HepG2 (cell line): ENCODE measurements around the gene MEX3A. TPM values are rescaled to one million over a fixed set of nuclear protein-coding genes. Genes with fewer than 3 reads are reported as not detected.

Source experiments
- ATAC-seq: fragments of 200-7000 bp; cut with Tn5 transposase; 3 replicates; pipeline ENCODE4 v1.9.1; 2020; ENCODE audit warnings: mild to moderate bottlenecking, moderate library complexity
- BruUV-seq: library from RNA; stranded (reverse); fragments of 400-500 nt; replicated peaks from 2 replicates; lab custom pipeline; 2021; lab: Mats Ljungman, UMichigan
- CTCF ChIA-PET: fragments of 300-600 bp; formaldehyde crosslinking; extraction: SDS; loops from one replicate; lab custom pipeline; 2021; ENCODE audit warnings: low total read pairs, inconsistent platforms, low intra/inter-chr PET ratio; lab: Yijun Ruan, JAX
- POLR2A ChIA-PET: fragments of 350-600 bp; sonication (Branson Sonifier 250); formaldehyde crosslinking; loops from one replicate; lab custom pipeline; 2020; ENCODE audit warnings: antibody characterized with exemption, inconsistent platforms; lab: Yijun Ruan, JAX
- DNase-seq: peaks from one replicate; pipeline ENCODE4 v3.0.0-alpha.2; 2015; ENCODE audit warnings: low spot score
- FAIRE-seq: peaks from 3 replicates; lab custom pipeline; 2011; peaks lifted over from hg19 to GRCh38; lab: Jason Lieb, UNC
- H2AFZ ChIP-seq: one replicate; pipeline ENCODE4 v1.6.1; 2011; ENCODE audit warnings: low read length, inconsistent platforms
- H3K27ac ChIP-seq: fragments of 300-600 bp; 3 replicates; pipeline ENCODE4 v1.8.0; 2011; ENCODE audit warnings: mixed run types, mild to moderate bottlenecking, mixed read lengths, low read length, inconsistent platforms; ENCODE audit not compliant: insufficient read depth; ENCODE audit errors: extremely low read length
- H3K27me3 ChIP-seq, 2 experiments: fragments of 200-600 bp in 1 of 2; 2 replicates in 1 of 2; 3 replicates in 1 of 2; pipeline versions ENCODE4 v1.6.0 to v1.8.0; 2011; ENCODE audit warnings: low read length in 2 of 2, mild to moderate bottlenecking in 2 of 2, moderate library complexity in 2 of 2, inconsistent platforms in 1 of 2; ENCODE audit not compliant: insufficient read depth in 2 of 2, control insufficient read depth in 1 of 2
- H3K36me3 ChIP-seq, 2 experiments: fragments of 200-600 bp in 1 of 2; replicated peaks in 1 of 2; 2 replicates in 1 of 2; 3 replicates in 1 of 2; pipeline versions ENCODE4 v1.5.1 to v1.8.0; 2011; ENCODE audit warnings: low read length in 2 of 2, inconsistent platforms in 1 of 2; ENCODE audit not compliant: insufficient read depth in 2 of 2, control insufficient read depth in 1 of 2
- H3K4me1 ChIP-seq: 2 replicates; pipeline ENCODE4 v1.5.1; 2012; ENCODE audit warnings: low read length, inconsistent platforms; ENCODE audit not compliant: insufficient read depth
- H3K4me2 ChIP-seq: 2 replicates; pipeline ENCODE4 v1.6.0; 2011; ENCODE audit warnings: low read depth, low read length, inconsistent platforms
- H3K4me3 ChIP-seq, 3 experiments: fragments of 200-600 bp in 1 of 3; sonication (generic), shearing (Covaris generic) in 1 of 3; replicated peaks in 1 of 3; 2 replicates each; pipeline ENCODE4 v1.5.1; 2011 to 2016; ENCODE audit warnings: low read length in 3 of 3, inconsistent platforms in 2 of 3, low read depth in 2 of 3, mild to moderate bottlenecking in 2 of 3, control low read depth in 1 of 3, mixed read lengths in 1 of 3; ENCODE audit not compliant: insufficient read depth in 1 of 3
- H3K79me2 ChIP-seq: one replicate; pipeline ENCODE4 v1.6.1; 2011; ENCODE audit warnings: low read length, inconsistent platforms; ENCODE audit not compliant: insufficient read depth
- H3K9ac ChIP-seq: 2 replicates; pipeline ENCODE4 v1.6.0; 2011; ENCODE audit warnings: mild to moderate bottlenecking, low read depth, low read length, inconsistent platforms; ENCODE audit not compliant: insufficient read depth
- H3K9me3 ChIP-seq: 2 replicates; pipeline ENCODE4 v1.5.1; 2012; ENCODE audit warnings: mild to moderate bottlenecking, low read length
- H4K20me1 ChIP-seq: 2 replicates; pipeline ENCODE4 v1.6.0; 2011; ENCODE audit warnings: inconsistent platforms, mild to moderate bottlenecking, low read length, moderate library complexity; ENCODE audit not compliant: insufficient read depth
- ATF3 ChIP-seq: sonication (generic); formaldehyde crosslinking; IDR thresholded peaks from 2 replicates; pipeline ENCODE4 v1.4.0; 2020; ENCODE audit warnings: missing genetic modification reagents
- BRD4 ChIP-seq: sonication (generic); formaldehyde crosslinking; IDR thresholded peaks from 2 replicates; pipeline ENCODE4 v1.4.0; 2020; ENCODE audit warnings: missing genetic modification reagents
- NR2F6 ChIP-seq, 2 experiments: IDR thresholded peaks; 2 replicates each; pipeline ENCODE4 v1.6.1; 2016; ENCODE audit warnings: antibody characterized with exemption in 1 of 2, mild to moderate bottlenecking in 1 of 2
- SMARCE1 ChIP-seq: fragments of 450-650 bp; IDR thresholded peaks from 2 replicates; pipeline ENCODE4 v1.6.1; 2017; ENCODE audit warnings: borderline replicate concordance
- TFDP1 ChIP-seq: IDR thresholded peaks from 2 replicates; pipeline ENCODE4 v1.6.1; 2016; ENCODE audit warnings: missing compliant biosample characterization, missing genetic modification reagents, borderline replicate concordance
- WGBS: methylation state at CpG from one replicate; pipeline ENCODE4 v1.1.6; 2017; ENCODE audit warnings: low lambda C conversion rate; 5-methylcytosine and 5-hydroxymethylcytosine counted together
- in situ Hi-C: cut with HindIII; loops from 2 replicates; pipeline ENCODE4 v1.10.0; 2017; ENCODE audit warnings: low pct_unique_long_range_greater_than_20kb; ENCODE audit not compliant: extremely low pct_ligation_motif_present
- intact Hi-C: fragments of 100-400 bp; cut with micrococcal nuclease; formaldehyde crosslinking; loops from one replicate; pipeline ENCODE4 v1.10.0; 2022; ENCODE audit not compliant: unreplicated experiment
- polyA plus RNA-seq, 8 experiments: library from polyadenylated mRNA; depleted of rRNA in 3 of 8; stranded (reverse) in 7 of 8; unstranded in 1 of 8; fragments of >200 nt; fragmentation: Illumina TruSeq in 4 of 8; extraction: Trizol in 4 of 8; gene quantifications; 2 replicates each; pipeline versions ENCODE4 v1.2.1 to v1.2.3, GENCODE V29; 2011 to 2016; ENCODE audit warnings: low read depth in 4 of 8, missing spikeins in 1 of 8, mixed read lengths in 1 of 8; ENCODE audit not compliant: insufficient read depth in 1 of 8
- total RNA-seq, 5 experiments: library from RNA; depleted of rRNA; stranded (reverse); fragments of >200 nt; fragmentation: Illumina TruSeq; extraction: Trizol; gene quantifications; 2 replicates each; pipeline ENCODE4 v1.2.3, GENCODE V29; 2016; ENCODE audit warnings: low read depth in 1 of 5

The MEX3A gene
- total and polyA plus RNA-seq, 2 of the 13 experiments (the other 11 are each of a cell fraction or from before 2014, with no cell fraction given), result 7.6 to 9.1 TPM

- H2AFZ ChIP-seq, result no peak overlapping the region
- BruUV-seq, result no TSS peak
- no peaks in the 10 kb centered on the region for H4K20me1 ChIP-seq
- no peak overlapping the region for H3K27ac ChIP-seq
- no peak overlapping the region for H3K4me3 ChIP-seq
- H3K4me1 ChIP-seq, result peaks cover 31% of the 10 kb centered on the region
- no peak overlapping the region for H3K4me2 ChIP-seq
- in situ Hi-C loops (no loop called here), intact Hi-C loops (no loop called here)
- ChIA-PET POLR2A (no interaction called here), CTCF (no interaction called here)
- DNase-seq, result no peak
- H3K27me3 ChIP-seq, result no peaks in the 10 kb centered on the region; a peak in 1 of 5 replicates
- WGBS, result 89% methylated on average over 1 of the region's 1 CpG
- no peak for ATAC-seq
- FAIRE-seq, result no peak
- H3K36me3 ChIP-seq, result peaks cover 0 to 9% of the 10 kb centered on the region in 2 experiments; a peak in 2 of 5 replicates
- H3K79me2 ChIP-seq, result peaks cover 18% of the 10 kb centered on the region
- no peaks in the 10 kb centered on the region for H3K9me3 ChIP-seq
- TF ChIP-seq ATF3 (CRISPR knock-in tag), result no peak
- TF ChIP-seq SMARCE1, result no peak
- no peak for TF ChIP-seq BRD4 (CRISPR knock-in tag)
- TF ChIP-seq NR2F6 (IDR thresholded peaks at IDR 0.05), result no peak
- TF ChIP-seq NR2F6 (CRISPR knock-in tag; IDR thresholded peaks at IDR 0.05), result no peak
- no peak for TF ChIP-seq TFDP1 (CRISPR knock-in tag)
- no peak overlapping the region for H3K9ac ChIP-seq
Measured at GRCh38 chr1:156056326-156056849, 25.9 kb downstream of the MEX3A start.
